Measurements from ENCODE around the gene SARDH.

GRCh38 chr9:133638711-133639110 lies 99.4 kb downstream of the SARDH start:
- no peak for TF ChIP-seq TAF1 (IDR thresholded peaks at IDR 0.05; ENCODE audit: control insufficient read depth, extremely low read depth, insufficient read depth, low read length, severe bottlenecking)
- TF ChIP-seq RREB1 (CRISPR knock-in tag; IDR thresholded peaks at IDR 0.05) = no peak
- no peak for TF ChIP-seq HDAC3 (IDR thresholded peaks at IDR 0.05; ENCODE audit: borderline replicate concordance, partially characterized antibody)
- no peak for TF ChIP-seq ARID2 (IDR thresholded peaks at IDR 0.05)
- no peak for TF ChIP-seq LCOR (CRISPR knock-in tag; IDR thresholded peaks at IDR 0.05)
- no peak for TF ChIP-seq CTCF (IDR thresholded peaks at IDR 0.05 in 2 of 3, conservative IDR thresholded peaks at IDR 0.05 in 1 of 3; ENCODE audit: insufficient read depth in 2 of 3, low read depth in 1 of 3, low read length in 3 of 3)
- TF ChIP-seq SMARCE1 (IDR thresholded peaks at IDR 0.05) = no peak
